Psoas muscle (tissue), 8 donors: Measurements from ENCODE around the gene DIP2B. TPM values are rescaled to one million over a fixed set of nuclear protein-coding genes. Genes with fewer than 3 reads are reported as not detected.

ENCODE experiments used
- ATAC-seq, 4 donors: fragments of 200-7000 bp; cut with Tn5 transposase; one replicate each; pipeline ENCODE4 v1.9.1; 2020; ENCODE audit warnings: moderate library complexity in 3 of 4, mild to moderate bottlenecking in 2 of 4
- DNase-seq, 2 donors: peaks; one replicate each; pipeline ENCODE4 v3.0.0-alpha.2; 2020
- H3K27ac ChIP-seq: fragments of 200-600 bp; one replicate; pipeline ENCODE4 v1.8.0; 2022
- H3K27me3 ChIP-seq, 3 donors: fragments of 200-600 bp in 1 of 3; one replicate each; pipeline versions ENCODE4 v1.6.1 to v1.8.0; 2013 to 2022; ENCODE audit warnings: low read length in 2 of 3, mild to moderate bottlenecking in 2 of 3, moderate library complexity in 1 of 3; ENCODE audit not compliant: insufficient read depth in 3 of 3
- H3K36me3 ChIP-seq, 2 donors: fragments of 200-600 bp in 1 of 2; one replicate each; pipeline versions ENCODE4 v1.6.1 to v1.8.0; 2013 to 2022; ENCODE audit warnings: low read depth in 1 of 2, mild to moderate bottlenecking in 1 of 2, moderate library complexity in 1 of 2; ENCODE audit not compliant: insufficient read depth in 1 of 2
- H3K4me1 ChIP-seq: fragments of 200-600 bp; one replicate; pipeline ENCODE4 v1.8.0; 2022
- H3K4me3 ChIP-seq: fragments of 200-600 bp; one replicate; pipeline ENCODE4 v1.8.0; 2022; ENCODE audit warnings: mild to moderate bottlenecking
- H3K9me3 ChIP-seq: fragments of 200-600 bp; one replicate; pipeline ENCODE4 v1.8.0; 2022
- WGBS, 3 donors: extraction: QIAGEN DNeasy Blood & Tissue Kit; methylation state at CpG; one replicate each; pipeline versions ENCODE4 v1.1.6 to v1.1.7; 2013; 5-methylcytosine and 5-hydroxymethylcytosine counted together
- intact Hi-C, 2 donors: fragments of 100-400 bp; cut with DNase I; formaldehyde crosslinking; loops; one replicate each; pipeline versions ENCODE4 v1.11.0 to v1.14.2; 2022
- polyA plus RNA-seq, 3 donors: library from polyadenylated mRNA; stranded (reverse); fragments of 200-250 nt; gene quantifications; one replicate each; pipeline ENCODE4 v1.2.3, GENCODE V29; 2013
- total RNA-seq, 4 donors: library from RNA; stranded (reverse); fragmentation: NEBNext Ultra II Directional in 2 of 4; extraction: Animal tissue kit (Norgen Biotek cat#: 25700) in 2 of 4; gene quantifications; one replicate each; pipeline versions ENCODE4 v1.2.1 to v1.2.4, GENCODE V29; 2021 to 2023
- TF ChIP-seq, protein P1 (sequence below): fragments of 200-600 bp; IDR thresholded peaks from one replicate; pipeline ENCODE4 v1.8.0; 2022; ENCODE audit warnings: antibody characterized with exemption
- donor health status: healthy with polysubstance abuse.
- donor health status: DM: no; HTN: no; CAD: no; lungs with moderate emphysema.
- donor health status: Bipolar disorder and iron deficiency.
- donor health status: healthy.
- donor health status: DM: yes; HTN: yes; CAD: no.
- donor health status: DM: no; HTN: no; CAD: no.
- donor health status: DM: no; HTN: no; CAD: no.
- donor health status: DM: yes; HTN: yes; CAD: no.

DIP2B gene
- total and polyA plus RNA-seq, 7 donors, result 2.2 to 10.7 (median 8.6) TPM

DNA sequence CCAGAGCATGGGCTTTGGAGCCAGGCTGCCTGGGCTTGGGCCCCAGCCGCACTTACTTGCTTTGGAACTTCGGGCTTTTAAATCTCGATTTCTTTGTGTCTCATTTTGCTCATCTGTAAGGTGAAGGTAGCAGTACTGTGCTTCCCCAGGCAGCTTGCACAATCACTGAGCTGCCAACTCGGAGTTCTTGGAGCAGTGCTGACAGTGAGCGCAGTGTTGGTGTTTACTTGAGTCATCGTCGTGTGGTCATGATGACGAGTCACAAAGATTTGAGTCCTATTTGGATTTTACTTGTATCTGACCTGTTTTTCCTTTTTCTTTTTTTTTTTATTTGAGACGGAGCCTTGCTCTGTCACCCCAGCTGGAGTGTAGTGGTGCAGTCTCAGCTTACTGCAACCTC lies 227.8 kb downstream of the DIP2B start:
- ATAC-seq (peak in 1 of 4 donors; percentile 49), DNase-seq (no peak)
- H3K27ac ChIP-seq, result no peak overlapping the region
- WGBS, 3 donors, result 92 to 97% (median 95%) methylated on average over 9 of the region's 9 CpGs
- no peak overlapping the region for H3K4me3 ChIP-seq
- TF ChIP-seq, protein P1, sequence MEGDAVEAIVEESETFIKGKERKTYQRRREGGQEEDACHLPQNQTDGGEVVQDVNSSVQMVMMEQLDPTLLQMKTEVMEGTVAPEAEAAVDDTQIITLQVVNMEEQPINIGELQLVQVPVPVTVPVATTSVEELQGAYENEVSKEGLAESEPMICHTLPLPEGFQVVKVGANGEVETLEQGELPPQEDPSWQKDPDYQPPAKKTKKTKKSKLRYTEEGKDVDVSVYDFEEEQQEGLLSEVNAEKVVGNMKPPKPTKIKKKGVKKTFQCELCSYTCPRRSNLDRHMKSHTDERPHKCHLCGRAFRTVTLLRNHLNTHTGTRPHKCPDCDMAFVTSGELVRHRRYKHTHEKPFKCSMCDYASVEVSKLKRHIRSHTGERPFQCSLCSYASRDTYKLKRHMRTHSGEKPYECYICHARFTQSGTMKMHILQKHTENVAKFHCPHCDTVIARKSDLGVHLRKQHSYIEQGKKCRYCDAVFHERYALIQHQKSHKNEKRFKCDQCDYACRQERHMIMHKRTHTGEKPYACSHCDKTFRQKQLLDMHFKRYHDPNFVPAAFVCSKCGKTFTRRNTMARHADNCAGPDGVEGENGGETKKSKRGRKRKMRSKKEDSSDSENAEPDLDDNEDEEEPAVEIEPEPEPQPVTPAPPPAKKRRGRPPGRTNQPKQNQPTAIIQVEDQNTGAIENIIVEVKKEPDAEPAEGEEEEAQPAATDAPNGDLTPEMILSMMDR, result no peak
- no peaks in the 10 kb centered on the region for H3K9me3 ChIP-seq
- peaks cover 15 to 92% of the 10 kb centered on the region in 2 donors for H3K36me3 ChIP-seq
- no peaks in the 10 kb centered on the region for H3K27me3 ChIP-seq
- intact Hi-C loops, result loop anchor here in 1 of 2 donors (5.0 kb wide), 1 partner anchor 40 kb away; no protein-coding TSS in a partner anchor
- no peaks in the 10 kb centered on the region for H3K4me1 ChIP-seq

DNA sequence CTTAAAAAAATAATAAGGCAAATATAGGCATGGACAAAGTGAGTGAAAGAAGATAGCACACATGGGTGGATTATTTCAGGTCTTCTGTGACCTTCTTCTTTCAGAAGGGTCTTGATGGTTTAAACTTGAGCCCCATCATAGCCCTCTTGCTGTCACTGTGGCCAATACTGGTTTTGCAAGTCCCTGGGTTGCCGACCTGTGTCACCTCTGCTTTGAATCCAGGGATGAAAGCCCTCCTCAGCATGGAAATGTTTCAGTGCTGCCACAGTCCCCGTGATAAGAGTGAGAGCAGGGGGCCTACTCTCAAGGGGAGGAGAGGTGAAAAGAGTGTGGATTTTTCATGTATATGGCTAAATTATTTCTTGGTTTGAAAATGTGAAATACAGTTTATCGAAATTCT lies 228.9 kb downstream of the DIP2B start:
- no peak for ATAC-seq

DNA sequence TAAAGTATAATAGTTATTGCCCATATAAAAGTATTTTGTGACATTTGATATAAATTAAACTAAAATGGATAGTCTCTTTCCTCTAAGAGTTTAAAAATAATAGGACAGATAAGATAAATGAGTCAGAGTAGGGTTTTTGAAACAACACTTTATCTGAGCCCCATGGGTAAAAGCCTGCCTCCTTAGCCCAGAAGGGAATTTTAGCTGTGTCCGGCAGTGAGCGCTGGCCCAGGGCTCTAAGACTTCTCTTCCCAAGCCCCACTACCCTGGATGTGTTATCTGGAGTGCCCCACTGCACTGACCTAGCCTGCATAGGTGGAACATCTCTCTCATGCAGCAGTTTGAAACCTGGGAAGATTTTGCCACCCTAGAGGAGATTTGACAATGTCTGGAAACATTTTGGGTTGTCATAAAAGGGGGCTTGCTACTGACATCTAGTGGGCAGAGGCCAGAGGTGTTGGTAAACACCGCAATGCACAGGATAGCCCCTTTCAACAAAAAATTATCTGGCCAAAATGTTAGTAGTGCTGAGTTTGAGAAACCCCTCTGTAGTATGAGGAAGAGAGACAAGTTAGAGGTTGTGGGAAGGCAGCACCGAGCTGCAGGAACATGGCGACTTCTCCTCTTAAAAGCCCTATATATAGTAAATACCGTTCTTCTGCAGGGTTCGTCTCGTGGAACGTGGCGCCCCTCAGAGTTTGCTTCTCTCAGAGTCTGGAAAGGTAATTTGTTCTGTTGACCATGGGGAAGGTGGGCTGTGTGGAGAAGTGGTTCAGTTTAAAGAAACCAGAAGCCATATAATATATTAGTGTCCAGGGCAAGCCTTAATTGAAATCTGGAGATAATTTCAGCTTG lies 229.9 kb downstream of the DIP2B start:
- TF ChIP-seq, protein P1, result peak; percentile 65
- Histone ChIP-seq H3K27me3 (no peaks in the 10 kb centered on the region), H3K9me3 (no peaks in the 10 kb centered on the region), H3K36me3 (peaks cover 11 to 92% of the 10 kb centered on the region in 2 donors), H3K27ac (no peak overlapping the region), H3K4me1 (no peaks in the 10 kb centered on the region), H3K4me3 (no peak overlapping the region)
- DNase-seq (no peak), ATAC-seq (peak in 3 of 4 donors; percentile 74 to 83 (median 76))
- intact Hi-C loops, result loop anchor here (5.0 kb wide), 2 partner anchors 42 to 227 kb away; no protein-coding TSS in a partner anchor
- 68 to 82% (median 78%) methylated on average over 10 of the region's 10 CpGs for WGBS, 3 donors

More for the DNA sequence above, 228.9 kb downstream of the DIP2B start:
- TF ChIP-seq, protein P1, result no peak
- no peak overlapping the region for H3K27ac ChIP-seq
- intact Hi-C loops, result loop anchor here in 1 of 2 donors (5.0 kb wide), 1 partner anchor 41 kb away; no protein-coding TSS in a partner anchor
- H3K9me3 ChIP-seq, result no peaks in the 10 kb centered on the region
- H3K4me3 ChIP-seq, result no peak overlapping the region
- DNase-seq, result no peak
- H3K4me1 ChIP-seq, result no peaks in the 10 kb centered on the region
- H3K27me3 ChIP-seq, result no peaks in the 10 kb centered on the region
- WGBS, 3 donors, result 82 to 84% (median 84%) methylated on average over 3 of the region's 3 CpGs
- H3K36me3 ChIP-seq, result peaks cover 11 to 92% of the 10 kb centered on the region in 2 donors

DNA sequence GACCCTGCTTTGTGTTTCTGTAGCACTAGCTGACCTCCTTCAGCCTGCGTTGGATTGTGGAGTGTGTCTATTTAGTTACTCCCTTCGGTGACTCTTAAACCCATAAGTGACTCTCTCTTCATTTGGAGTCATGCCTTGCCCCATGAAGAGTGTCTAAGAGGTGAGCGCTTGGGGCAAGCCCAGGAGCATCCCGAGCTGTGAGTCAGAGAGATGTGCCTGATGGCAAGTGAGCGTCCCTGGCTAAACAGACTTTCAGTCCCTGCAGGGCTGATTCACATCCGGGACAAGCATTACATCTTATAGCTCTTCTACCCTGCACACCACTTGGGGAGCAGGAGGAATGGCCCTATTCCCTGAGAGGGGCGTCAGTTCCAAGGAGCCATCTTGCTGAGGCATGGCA lies 234.8 kb downstream of the DIP2B start:
- H3K4me3 ChIP-seq, result no peak overlapping the region
- ATAC-seq (no peak), DNase-seq (no peak)
- H3K27me3 ChIP-seq, result no peaks in the 10 kb centered on the region
- TF ChIP-seq, protein P1, result no peak
- WGBS, 3 donors, result 93 to 97% (median 96%) methylated on average over 7 of the region's 7 CpGs
- peaks cover 17 to 93% of the 10 kb centered on the region in 2 donors for H3K36me3 ChIP-seq
- no peak overlapping the region for H3K27ac ChIP-seq
- intact Hi-C loops, result loop anchor here (5.0 kb wide), 1 partner anchor 232 kb away; no protein-coding TSS in a partner anchor
- H3K9me3 ChIP-seq, result no peaks in the 10 kb centered on the region
- H3K4me1 ChIP-seq, result no peaks in the 10 kb centered on the region
